MV-4-11 (cell line): ENCODE data around the gene PRKAR1B.
A peak's percentile ranks its signal among the peaks of the same experiment; 100 is the strongest.

Experiments
- DNase-seq: peaks from one replicate; lab custom pipeline; 2025; lab: John Stamatoyannopoulos, UW

The PRKAR1B gene

DNA sequence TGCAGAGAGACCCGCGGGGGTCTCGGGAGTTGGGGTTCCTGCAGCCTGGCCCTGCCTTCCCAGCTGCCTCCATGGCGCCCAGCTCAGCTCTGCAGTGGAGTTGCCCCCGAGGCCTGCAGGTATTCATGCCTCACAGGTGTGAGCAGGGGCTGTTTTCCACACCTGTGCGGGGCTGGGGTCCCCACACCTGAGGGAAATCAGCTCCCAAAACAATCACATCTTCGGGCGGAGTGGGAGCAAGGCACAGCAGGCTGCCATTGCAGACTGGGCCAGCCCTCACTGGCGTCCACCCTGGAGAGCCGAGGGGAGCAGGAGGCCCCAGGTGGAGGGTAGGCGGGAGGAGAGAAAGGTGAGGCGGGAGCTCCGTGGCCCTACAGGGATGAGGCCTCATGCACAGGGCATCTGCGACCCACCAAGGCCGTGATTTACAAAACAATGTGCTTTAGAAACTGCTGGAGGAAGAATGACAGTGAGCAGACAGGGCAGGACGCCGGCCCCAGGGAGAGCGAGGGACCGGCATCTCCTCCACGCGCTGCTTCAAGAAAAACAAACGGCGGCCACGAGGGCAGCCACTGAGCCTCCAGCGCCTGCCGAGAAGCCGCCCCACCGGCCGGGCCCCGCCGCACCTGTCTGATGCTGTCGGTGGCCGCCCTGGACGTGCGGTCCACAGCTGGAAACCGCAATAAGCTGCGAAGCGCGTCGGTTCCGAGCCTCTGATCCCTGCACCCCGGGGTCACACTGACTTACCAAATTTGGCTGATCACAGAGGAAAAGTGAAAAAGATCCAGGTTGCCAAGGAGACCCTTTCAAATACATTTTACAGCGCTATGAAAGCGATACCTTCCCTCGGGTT is 154.4 kb downstream of the PRKAR1B start:
- DNase-seq: no peak

DNA sequence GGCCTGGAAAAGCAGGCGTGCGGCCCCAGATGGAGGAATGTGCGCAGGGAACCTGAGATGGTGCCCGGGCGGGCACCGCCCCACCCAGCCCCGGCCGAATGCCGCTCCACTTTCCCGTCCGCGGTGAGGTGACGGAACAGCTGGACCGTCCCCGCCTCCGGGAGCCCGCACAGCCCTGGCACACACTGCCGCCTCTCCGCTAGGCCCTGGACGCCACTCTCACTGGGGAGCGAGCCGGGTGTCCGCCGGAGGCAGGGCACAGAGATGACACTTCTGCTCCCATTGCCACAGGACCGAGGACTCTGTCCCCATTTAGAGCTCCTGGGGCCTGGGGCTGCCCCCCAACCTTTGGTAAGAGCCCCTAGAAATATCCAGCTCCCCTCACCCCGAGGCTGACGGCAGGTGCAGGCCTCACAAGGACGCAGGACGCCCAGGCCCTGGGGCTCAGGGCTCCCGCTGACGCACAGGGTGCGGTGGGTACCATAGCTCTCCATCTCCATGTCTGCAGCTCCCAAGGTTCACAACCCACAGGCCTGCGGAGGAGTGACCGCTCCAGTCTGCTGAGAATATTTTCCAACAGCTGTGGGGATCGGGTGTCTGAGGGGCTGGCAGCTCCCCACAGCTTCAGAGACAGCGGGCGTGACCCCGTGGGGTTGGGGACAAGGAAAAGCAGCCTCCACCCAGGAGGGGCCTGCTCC is 155.2 kb downstream of the PRKAR1B start:
- no peak for DNase-seq

DNA sequence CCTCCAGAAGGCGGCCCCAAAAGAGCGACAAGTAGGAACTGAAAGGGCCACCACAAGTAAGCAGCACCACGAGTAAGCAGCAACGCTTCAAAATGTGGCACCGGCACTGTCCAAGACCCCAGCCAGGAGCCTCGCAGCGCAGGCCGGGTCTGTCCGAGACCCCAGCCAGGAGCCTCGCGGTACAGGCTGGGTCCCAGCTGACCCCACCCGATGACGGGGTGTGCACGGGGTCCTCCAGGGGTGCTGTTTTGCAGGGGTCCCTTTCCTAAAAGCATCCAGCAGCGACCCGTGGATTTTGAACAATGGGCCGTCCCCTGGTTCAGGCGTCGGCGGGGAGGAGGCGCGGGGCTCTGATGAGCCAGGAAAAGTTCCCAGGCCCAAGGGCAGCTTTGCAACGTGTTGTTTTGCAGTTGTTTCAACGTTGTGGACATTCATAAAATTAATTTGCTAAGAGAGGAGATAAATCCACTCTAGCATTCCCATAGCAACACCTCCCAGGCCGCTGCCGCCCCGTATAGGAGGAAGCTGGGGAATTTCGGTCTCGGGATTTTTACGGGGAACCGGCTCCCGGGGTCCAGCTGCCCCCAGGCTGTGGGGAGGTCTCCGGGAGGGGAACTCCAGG is 155.9 kb downstream of the PRKAR1B start:
- DNase-seq: no peak

DNA sequence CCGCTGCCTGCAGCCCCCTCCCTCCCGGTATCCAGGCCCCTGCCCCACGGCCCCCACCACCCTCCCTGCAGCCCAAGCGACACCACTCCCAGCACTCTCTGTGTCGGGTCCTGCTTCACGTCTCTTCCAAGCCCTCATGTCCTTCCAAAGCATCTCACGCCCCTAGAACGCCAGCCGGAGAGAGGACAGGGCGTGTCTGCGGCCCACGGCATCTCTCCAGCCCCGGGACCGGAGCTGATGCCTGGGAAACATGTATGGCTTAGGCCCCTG is 156.3 kb downstream of the PRKAR1B start:
- no peak for DNase-seq

DNA sequence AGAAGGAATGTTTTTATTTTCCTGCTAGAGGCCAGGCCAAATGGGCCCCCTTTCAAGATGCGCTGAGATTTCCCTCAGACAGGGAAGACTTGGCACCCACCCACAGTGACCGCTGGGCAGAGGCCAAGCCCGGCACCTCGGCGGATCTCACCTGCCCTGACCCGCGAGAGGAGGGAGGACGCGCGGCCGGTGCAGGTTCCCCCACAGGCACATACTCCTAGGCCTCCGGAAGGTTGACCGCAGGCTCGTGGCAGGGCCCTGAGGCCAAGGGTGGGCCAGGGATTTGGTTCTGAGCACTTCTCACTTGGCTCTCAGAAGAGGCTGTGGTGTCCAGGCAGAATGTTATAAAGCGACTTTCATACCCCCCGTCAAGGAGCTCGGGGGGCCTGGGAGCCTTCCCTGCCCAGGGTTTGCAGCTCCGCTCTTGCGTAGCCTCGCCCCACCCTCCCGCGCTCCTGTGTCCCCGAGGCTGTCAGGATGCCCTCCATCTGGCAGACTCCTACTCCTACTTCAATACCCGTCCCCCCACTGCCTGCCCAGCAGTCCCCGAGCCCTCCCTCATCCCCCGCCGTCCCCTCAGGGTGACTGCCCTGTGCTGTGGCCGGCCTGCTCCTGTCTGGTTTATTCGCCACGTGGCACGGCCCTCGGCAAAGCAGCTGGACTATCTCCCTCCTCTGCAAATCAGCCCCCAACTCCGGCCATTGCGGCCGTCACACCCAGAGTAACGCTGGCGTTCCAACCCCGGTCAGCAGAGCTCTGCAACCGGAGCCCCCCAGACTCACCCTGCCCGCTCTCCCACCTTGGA is 156.9 kb downstream of the PRKAR1B start:
- no peak for DNase-seq

DNA sequence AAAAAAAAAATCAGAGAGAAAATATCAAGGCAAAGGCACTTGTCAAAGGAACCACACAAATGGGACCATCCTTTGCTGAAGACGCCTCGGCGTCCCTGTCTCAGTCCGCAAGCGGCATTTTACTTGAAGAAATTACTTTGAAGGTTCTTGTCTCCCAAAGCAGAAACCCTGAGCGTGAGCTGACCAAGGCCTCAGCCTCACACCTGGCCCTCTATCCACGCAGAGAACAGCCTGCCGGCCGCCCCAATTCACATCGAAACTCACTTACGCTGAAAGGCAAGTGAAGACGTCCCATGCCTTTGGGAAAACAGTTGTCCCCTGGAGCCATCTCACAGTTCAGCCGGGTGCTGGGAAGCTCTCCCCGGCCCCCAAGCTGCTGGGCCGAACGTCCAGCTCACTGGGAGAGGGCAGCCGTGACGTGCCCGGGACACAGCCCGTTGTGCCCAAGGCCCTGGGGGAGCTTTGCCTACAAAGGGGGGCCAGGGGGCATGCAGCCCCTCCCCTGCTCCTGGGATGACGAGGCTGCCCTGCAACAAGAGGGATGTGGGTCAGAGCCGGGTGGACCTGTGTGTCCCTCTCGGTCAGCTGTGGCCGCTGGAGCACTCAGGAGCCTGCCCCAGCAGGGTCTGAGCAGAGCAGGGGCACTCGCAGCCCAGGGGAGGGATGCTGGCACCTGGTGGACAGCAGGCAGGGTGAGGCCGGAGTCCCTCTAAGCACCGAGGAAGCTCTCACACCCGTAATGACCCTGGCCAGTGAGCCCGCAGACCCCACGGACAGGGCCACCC is 157.8 kb downstream of the PRKAR1B start:
- DNase-seq: no peak

DNA sequence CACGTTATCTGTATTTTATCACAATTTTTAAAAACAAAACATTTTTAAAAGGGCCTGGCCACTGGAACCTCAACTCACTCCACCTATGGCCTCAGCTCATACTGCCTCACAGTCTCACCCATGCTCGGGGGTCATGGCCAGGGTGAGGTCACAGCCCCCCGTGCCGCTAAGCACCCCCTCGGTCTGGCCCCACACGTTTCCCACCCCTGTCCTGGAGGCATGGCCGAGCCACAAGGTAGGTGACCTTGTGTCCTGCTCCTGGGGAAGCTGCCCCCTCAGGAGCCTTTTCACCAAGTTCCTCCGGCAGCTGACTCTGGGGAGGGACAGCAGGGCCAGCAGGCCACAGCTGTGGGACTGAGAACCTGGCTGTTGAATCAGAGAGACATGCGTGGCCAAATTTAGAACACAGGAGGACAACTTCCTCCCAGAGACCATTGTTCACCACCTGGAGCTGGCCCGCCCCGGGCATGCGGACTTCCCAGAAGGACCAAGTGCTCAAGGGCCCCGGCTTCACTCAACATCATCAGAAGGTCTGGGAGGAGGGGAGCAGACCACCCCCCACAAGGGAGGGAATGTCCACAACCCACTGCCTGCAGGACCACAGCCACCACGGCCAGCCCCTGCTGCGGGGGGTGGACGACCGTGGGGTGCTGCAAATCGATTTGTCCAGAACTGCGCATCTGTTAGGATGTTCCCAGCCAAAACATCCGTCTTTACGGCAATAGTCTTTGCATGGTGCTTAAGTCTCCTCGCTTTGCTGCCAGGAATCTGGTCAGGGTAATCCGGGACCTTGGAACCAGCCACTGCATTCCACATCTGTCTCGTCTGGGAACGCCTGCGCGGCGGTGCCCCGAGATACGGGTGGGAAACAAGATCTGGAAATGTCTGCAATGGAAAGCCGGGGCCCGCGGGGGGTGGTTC is 158.8 kb downstream of the PRKAR1B start:
- no peak for DNase-seq

DNA sequence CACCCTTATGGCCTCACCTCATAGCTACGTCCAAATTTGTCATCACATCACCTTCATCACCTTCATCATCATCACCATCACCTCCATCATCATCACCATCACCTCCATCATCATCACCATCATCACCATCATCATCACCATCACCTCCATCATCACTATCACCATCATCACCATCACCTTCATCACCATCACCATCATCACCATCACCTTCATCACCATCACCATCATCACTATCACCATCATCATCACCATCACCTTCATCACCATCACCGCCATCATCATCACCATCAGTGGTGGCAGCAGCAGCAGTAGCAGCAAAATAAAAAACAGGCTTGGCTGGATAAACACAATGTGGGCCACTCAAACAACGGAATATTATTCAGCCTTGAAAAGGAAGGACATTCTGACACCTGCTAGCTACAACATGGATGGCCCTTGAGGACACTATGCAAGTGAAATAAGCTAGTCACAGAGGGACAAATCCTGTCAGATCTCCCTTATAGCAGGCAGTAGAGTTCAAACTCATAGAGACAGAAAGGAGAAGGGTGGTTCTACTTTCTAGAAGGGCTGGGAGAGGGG is 159.7 kb downstream of the PRKAR1B start:
- no peak for DNase-seq

DNA sequence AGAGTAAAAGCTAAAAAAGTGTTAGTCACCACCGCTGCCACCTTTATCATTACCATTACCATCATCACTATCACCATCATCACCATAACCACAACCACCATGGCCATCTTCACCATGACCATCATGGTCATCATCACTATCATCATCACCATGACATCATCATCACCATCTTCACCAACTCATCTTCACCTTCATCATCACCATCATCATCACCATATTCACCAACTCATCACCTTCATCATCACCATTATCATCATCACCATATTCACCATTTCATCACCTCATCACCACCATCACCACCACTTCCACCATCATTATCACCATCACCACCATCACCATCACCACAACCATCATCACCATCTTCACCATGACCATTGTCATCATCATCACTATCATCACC is 161.0 kb downstream of the PRKAR1B start:
- DNase-seq: no peak

DNA sequence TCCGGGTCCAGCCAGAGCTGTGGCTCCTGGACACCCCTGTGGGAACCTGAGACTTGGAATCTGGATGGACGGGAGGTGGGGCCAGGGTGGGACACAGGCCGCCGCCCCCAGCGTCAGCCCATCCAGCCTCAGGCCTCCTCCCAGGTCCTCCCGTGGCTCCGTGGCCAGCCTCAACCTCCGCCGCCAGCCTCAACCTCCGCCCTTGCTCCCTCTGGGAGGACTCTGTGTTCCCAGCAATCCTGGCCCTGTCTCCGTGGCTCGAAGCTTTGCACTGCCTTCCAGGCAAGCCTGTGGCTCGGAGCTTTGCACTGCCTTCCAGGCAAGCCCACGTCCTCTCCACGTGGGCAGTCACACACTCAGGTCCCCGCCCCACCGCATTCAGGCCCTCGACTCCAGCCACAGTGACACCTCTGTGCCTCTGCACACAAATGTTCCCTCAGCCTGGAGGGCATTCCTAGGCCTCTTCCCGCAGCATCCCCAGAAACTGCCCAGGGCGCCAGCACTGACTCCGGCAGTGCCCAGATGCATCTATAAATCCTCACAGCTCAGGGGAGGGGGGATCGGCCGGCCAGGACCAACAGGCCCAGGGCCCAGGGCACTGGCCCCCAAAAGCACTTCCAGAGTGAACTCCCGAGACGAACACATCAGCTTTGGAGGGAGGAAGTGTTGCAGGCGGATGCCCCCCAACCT is 162.8 kb downstream of the PRKAR1B start:
- DNase-seq: no peak

DNA sequence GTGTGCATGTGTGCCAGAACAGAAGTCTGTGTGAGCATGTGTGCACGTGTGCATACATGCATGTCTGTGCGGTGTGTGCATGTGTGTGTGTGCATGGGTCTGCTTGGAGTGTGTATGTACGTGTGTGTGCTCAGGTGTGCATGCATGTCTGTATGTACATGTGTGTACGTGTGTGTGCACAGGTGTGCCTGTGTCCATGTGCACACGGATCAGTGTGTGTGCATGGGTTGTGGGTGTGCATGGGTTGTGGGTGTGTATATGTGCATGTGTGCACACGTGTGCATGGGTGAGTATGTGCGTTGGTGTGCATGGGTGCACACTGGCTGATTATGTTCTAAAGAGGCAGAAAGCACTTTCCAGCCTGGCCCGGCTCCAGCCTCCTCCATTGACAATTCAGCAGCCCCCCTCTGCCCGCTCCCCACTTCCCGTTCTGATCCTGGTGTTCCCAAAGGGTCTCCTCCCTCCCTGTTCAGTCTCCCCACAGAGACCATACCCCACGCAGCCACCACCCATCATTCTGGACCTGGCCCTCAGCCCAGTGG is 163.4 kb downstream of the PRKAR1B start:
- DNase-seq: no peak

DNA sequence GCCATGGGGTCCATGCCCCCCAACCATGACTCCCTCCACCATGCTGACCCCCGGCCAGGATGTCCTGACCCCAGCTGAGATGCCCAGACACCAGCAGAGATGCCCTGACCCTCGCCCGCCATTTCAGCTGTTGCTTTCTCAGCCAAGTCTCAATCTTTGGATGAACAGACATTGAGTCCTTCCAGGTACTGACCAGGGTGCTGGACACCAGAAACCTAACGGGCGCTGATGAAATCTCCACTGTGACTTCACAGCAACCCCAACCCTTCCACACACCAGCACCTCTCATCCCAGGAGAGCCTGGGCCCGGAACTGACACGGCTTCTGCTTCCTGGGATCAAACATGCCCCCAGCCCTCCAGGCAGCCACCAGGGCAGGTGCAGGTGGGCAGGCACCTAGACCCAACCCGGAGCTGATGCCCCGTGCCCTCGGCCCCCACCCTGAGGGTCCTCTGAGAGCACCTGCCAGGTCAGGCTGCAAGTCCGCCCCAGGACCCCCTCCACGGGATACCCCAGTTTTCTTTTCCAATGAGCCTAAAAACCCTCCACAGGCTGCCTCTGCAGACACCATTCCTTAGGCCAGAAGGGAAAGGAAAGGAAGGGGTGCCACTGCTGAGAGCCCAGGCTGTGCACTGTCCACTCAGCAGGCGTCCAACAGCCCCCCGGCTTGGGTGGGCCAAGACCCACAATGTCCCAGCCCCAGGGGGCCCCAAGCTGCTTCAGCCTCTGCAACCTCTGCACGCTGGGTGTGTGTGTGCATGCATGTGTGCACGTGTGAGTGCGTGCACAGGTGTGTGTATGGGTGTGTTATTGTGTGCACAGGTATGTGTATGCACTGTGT is 164.1 kb downstream of the PRKAR1B start:
- DNase-seq: no peak

DNA sequence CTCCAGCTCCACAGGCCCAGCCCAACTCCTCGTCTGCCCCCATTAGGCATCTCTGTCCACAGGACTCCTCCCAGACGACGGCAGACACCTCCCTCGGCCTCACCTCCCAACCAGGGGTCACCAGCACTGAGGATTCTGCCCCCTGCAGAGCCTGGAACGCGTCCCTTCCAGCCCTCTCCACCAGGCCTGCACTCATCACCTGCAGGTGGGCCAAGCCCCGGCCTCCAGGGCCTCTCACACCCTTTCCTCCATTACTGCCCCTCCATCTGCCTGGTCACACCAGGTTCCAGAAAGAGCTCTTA is 164.8 kb downstream of the PRKAR1B start:
- peak; percentile 13 for DNase-seq

DNA sequence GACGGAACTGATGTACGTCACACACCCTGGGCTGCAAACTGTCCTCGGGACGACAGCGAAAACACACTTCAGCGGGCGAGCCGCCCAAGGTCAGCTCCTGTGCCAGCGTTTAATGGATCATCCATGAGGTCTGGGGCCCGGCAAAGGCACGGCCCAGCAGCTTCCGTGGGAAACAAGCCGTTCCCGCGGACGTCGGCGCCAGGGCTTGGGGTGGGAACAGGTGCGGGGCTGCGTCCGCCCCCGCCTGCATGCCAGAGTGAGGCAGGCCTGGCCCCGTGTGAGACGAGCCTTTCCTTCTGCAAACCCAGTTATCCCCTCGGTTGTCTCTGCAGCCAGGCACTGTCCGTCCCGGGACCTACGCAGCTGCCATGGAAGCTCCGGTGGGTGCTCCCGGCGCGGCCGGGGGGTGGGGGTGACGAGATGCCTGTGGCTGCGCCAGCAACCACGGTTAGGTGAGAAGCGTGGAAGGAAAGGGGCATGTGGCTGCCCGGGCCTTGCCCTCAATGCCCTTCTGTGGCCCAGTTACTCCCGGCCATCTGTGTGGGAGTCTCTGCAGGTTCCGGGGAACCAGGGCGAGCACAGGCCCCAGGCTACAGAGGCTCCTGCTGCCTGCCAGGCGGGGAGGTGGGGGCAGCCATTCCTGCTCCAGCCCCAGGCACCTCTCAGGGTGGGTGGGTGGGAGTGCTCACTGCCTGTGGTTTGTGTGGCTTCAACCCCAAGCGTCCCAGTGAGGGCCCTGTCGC is 165.3 kb downstream of the PRKAR1B start:
- no peak for DNase-seq

DNA sequence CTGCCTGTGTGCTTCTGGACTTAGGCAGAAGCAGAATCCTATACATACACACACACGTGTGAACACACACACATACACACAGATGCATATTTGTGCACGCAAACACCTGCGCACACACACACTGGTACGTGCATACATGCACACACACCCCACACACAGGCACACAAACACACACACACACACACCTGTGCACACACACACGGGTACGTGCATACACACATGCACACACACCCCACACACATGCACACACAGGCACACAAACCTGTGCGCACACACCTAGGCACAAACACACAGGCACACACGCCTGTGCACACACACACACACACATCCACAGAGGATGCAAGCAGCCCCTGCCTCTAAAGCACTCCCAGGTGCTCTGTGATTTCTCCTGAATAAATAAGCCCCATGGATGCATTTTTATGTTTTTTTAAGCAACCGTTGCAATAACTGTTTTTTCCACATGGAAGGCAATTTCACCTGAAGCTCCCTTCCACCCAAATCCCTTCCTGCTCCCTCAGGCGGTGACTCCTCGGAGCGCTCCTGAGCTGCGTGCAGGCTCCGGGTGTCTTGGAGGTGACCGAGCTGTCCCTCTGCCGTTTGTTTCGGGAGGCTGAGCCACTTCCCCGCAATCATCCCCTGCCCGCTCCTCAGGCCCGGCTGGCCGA is 166.0 kb downstream of the PRKAR1B start:
- DNase-seq: no peak

DNA sequence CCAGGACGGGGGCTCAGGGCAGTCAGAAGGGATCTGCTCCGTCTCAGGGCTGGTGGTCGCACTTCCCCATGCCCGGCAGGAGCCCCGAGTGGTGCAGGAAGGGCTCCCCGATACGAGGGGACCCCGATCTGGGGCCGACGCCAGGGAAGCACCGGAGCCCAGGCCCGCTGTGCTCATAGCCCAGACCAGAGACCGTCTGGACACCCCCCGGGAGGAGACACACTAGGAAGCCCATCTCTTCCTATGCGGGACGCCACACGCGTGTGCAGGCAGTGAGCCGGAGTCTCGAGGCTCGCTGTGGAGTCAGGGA is 167.7 kb downstream of the PRKAR1B start:
- no peak for DNase-seq

DNA sequence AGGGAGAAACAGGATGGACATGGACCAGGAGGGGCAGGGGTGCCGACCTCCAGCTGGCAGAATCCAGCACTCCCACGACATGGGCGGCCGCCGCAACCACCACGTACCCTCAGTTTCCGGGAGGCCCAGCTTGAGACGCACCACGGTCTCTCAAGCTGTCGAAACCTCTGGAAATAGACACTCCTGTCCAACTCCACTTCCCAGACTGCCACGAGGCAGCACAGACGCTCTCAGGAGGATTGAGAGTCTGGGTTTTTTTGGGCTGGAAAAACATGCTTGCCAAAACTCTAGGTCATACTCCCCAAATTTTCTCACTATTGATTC is 169.6 kb downstream of the PRKAR1B start:
- DNase-seq: no peak
